ENCODE data around the gene SNX25. TPM values are rescaled to one million over a fixed set of nuclear protein-coding genes. Genes with fewer than 3 reads are reported as not detected.

The SNX25 gene
- total RNA-seq, 4 donors from 2014 or later: 7.1 to 113 (median 20.9) TPM

DNA sequence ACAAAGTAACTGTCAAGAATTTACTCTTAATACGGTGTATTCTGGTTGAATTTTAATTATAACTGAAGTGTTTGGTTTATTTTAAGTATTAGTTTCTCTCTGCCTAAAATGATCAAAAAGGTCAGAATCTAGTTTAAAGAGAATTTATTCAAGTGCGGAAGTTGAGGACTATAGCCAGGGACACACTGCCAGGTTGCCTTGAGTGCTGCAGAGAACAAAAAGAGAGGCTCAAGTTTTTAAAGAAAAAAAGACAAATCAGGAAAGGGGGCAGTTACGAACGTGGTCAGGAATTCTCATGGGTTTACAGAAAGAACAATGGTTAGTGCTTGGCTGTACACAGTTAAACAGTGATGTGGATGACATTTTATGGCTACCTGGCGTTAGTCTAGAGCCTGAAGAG is 81.3 kb downstream of the SNX25 start:
- Histone ChIP-seq H3K4me1 (no peaks in the 10 kb centered on the region), H3K36me3 (no peaks in the 10 kb centered on the region), H3K9me3 (no peaks in the 10 kb centered on the region)

DNA sequence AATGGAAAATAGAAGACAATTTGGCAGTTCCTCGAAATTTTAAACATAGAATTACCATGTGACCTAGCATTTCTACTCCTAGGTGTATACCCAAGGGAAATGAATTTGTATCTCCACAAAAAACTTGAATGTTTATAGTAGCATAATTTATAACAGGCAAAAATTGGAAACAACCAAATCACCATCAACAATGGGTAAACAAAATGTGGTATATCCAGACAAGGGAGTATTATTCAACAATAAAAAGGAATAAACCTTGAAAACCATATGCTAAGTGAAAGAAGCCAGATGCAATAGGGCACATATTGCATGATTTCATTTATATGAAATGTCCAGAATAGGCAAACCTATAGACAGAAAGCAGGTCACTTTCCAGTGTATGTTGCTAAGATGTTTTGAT is 83.8 kb downstream of the SNX25 start:
- no peaks in the 10 kb centered on the region for H3K9me3 ChIP-seq
- H3K27me3 ChIP-seq: no peaks in the 10 kb centered on the region
- no peaks in the 10 kb centered on the region for H3K36me3 ChIP-seq
- no peak for DNase-seq
- H3K4me1 ChIP-seq: no peaks in the 10 kb centered on the region
- intact Hi-C loops (cut with DNase I; ENCODE audit: low total_unique reads): no loop called here
- no peak overlapping the region for H3K4me3 ChIP-seq
- TF ChIP-seq, protein P1, sequence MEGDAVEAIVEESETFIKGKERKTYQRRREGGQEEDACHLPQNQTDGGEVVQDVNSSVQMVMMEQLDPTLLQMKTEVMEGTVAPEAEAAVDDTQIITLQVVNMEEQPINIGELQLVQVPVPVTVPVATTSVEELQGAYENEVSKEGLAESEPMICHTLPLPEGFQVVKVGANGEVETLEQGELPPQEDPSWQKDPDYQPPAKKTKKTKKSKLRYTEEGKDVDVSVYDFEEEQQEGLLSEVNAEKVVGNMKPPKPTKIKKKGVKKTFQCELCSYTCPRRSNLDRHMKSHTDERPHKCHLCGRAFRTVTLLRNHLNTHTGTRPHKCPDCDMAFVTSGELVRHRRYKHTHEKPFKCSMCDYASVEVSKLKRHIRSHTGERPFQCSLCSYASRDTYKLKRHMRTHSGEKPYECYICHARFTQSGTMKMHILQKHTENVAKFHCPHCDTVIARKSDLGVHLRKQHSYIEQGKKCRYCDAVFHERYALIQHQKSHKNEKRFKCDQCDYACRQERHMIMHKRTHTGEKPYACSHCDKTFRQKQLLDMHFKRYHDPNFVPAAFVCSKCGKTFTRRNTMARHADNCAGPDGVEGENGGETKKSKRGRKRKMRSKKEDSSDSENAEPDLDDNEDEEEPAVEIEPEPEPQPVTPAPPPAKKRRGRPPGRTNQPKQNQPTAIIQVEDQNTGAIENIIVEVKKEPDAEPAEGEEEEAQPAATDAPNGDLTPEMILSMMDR (IDR thresholded peaks at IDR 0.05): no peak
- TF ChIP-seq POLR2A (IDR thresholded peaks at IDR 0.05): no peak
- H3K27ac ChIP-seq: no peak overlapping the region

More for the DNA sequence above, 81.3 kb downstream of the SNX25 start:
- intact Hi-C loops (cut with DNase I; ENCODE audit: low total_unique reads): no loop called here
- no peak overlapping the region for H3K27ac ChIP-seq
- no peaks in the 10 kb centered on the region for H3K27me3 ChIP-seq
- no peak overlapping the region for H3K4me3 ChIP-seq
- no peak for DNase-seq
- no peak for TF ChIP-seq POLR2A (IDR thresholded peaks at IDR 0.05)
- TF ChIP-seq, protein P1 (IDR thresholded peaks at IDR 0.05): no peak

DNA sequence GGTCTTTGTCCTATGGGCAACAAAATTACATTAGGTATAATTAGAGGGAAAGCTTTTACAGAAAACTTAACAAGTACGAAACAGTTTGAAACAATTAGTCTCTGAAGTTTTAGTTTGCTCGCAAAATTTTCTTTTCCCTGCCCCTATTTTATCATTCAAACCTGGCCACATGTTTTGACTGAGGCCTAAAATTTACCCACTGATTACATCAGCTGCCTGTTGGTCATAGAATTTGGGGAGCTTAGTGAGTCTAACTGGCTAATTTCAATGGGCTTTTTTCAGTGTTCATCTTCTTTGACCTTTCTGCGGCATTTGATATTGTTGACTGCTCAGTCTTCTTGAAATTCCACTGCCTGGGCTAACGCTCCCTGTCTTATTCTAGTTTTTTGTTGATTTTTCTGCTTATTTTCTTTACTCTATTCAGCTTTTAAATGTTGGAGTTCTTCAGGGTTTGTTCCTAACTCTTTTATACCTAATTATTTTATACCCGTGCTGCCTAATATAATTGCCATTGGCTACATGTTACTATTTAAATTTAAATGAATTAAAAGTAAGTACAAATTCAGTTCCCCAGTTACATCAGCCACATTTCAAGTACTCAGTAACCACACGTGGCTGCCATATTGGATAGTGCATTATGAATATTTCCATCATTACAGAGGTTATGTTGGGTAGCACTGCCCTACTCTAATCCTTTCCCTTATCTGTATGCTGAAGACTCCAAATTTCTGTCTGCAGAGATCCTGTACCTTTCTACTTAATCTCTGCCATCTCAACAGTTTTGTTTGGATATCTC is 87.5 kb downstream of the SNX25 start:
- intact Hi-C loops (cut with DNase I; ENCODE audit: low total_unique reads): no loop called here
- no peak for TF ChIP-seq POLR2A (IDR thresholded peaks at IDR 0.05)
- TF ChIP-seq, protein P1 (IDR thresholded peaks at IDR 0.05): no peak

DNA sequence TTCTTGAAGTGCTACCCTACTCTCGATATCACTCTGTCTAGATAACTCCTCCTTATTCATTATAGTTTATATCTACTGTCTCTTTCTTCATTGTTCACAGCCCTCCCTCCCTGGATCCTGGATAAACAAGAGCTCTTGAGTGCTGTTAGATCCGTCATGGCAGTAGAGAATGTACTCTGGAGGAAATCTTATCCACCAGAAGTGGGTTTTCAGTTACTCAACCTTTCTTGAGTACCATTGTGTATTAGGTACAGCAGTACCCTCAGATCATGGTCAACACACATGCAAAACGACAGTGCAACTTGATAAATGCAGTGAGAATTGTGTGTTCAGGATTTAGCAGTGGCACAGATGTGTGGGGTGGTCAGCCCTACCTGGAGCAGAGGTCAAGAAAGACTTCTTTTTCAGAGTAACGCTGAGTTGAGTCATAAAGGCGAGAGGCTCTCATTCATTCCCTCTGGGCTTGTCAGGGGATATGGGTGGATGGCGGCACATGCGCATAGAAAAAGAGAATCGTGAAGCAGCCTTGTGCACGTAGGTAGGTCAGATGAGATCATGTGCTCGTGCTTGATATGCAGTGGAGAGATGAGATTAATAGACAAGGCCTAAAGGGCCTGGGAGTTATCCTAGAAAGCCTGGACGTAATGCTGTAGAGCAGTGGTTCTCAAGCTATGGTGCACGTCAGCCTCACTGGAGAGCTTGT is 89.5 kb downstream of the SNX25 start:
- DNase-seq: no peak
- Histone ChIP-seq H3K4me1 (no peaks in the 10 kb centered on the region), H3K36me3 (no peaks in the 10 kb centered on the region), H3K27me3 (no peaks in the 10 kb centered on the region), H3K9me3 (no peaks in the 10 kb centered on the region), H3K27ac (no peak overlapping the region), H3K4me3 (no peak overlapping the region)
- intact Hi-C loops (cut with DNase I; ENCODE audit: low total_unique reads): no loop called here
- no peak for TF ChIP-seq POLR2A (IDR thresholded peaks at IDR 0.05)
- TF ChIP-seq, protein P1 (IDR thresholded peaks at IDR 0.05): no peak

More for the DNA sequence above, 87.5 kb downstream of the SNX25 start:
- Histone ChIP-seq H3K36me3 (no peaks in the 10 kb centered on the region), H3K4me3 (no peak overlapping the region), H3K4me1 (no peaks in the 10 kb centered on the region), H3K27ac (no peak overlapping the region), H3K27me3 (no peaks in the 10 kb centered on the region), H3K9me3 (no peaks in the 10 kb centered on the region)
- DNase-seq: no peak

DNA sequence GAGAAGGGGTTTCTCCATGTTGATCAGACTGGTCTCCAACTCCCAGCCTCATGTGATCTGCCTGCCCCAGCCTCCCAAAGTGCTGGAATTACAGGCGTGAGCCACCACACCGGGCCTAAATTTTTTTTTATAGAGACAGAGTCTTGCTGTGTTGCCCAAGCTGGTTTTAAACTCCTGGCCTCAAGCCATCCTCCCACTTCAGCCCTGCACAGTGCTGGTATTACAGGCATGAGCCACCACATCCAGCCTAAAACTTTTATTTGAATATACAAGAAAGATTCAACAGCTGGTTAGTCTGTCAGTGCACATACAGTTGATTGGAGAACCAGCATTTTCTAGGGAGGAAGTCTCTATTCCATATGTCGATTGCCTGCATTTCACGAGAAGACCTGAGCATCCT is 95.1 kb downstream of the SNX25 start:
- Histone ChIP-seq H3K27me3 (no peaks in the 10 kb centered on the region), H3K4me3 (no peak overlapping the region), H3K4me1 (peaks cover 0 to 4% of the 10 kb centered on the region in 2 donors), H3K9me3 (no peaks in the 10 kb centered on the region), H3K27ac (no peak overlapping the region), H3K36me3 (no peaks in the 10 kb centered on the region)
- TF ChIP-seq, protein P1 (IDR thresholded peaks at IDR 0.05): no peak
- TF ChIP-seq POLR2A (IDR thresholded peaks at IDR 0.05): no peak
- no peak for DNase-seq
- intact Hi-C loops (cut with DNase I; ENCODE audit: low total_unique reads): no loop called here
